HG03159 (cell line): Measurements from ENCODE around the gene ELOVL3.
"Not testable (repeated sequence)": the region's sequence is repeated elsewhere in the genome, so short reads cannot be mapped to it uniquely, and the experiment has no call there.

Experiments
- ATAC-seq: cut with Tn5 transposase; IDR thresholded peaks from one replicate; pipeline ENCODE4 v1.9.1; 2021; ENCODE audit warnings: mild to moderate bottlenecking, moderate library complexity; ENCODE audit not compliant: unreplicated experiment

The ELOVL3 gene, protein sequence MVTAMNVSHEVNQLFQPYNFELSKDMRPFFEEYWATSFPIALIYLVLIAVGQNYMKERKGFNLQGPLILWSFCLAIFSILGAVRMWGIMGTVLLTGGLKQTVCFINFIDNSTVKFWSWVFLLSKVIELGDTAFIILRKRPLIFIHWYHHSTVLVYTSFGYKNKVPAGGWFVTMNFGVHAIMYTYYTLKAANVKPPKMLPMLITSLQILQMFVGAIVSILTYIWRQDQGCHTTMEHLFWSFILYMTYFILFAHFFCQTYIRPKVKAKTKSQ

DNA sequence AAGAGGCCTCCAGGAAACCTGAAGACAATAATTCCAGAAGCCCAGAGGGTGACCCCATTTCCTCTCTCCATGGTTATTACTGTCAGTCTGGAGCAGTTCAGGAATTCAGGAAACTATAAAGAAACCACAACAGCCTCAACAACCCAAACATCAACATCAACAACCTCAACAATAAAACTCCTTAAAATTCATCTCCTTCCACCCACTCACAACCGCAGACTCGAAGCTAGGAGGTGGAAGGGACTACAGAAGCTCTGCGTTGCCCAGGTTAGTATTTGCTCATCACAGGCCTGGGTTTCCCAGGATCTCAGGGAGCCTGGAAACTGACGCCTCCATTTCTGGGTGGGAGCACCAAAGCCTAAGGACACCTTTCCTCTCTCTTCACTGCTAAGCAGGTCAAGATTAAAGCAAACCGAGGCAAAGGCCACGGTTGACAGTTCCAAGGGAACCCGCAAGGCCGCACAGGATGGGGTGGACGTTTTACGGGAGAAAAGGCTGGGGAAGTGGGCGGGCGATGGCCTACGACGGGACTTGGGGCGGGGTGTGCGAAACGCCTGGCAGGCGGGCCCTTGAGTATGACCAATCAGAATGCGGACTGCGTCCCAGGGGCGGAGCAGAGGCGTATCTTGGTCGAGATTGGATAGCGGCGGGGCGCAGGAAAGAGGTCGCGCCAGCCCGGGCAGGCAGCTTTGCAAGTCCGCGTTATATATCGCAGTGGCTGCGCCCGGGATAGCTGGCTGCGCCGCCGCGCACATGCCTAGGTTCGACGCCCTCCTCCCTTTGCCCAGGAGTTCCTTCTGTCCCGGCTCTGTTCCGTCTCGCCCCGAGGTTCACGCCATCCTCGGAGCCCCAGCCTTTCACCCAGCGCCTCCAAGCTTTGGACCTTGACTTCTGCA, at the start of gene ELOVL3:
ELOVL3 (plus strand) TSS at position 654 of the 896 bp plus-strand sequence. CDS start 250 bp downstream, outside the sequence.
- ATAC-seq = peak; percentile 91

DNA sequence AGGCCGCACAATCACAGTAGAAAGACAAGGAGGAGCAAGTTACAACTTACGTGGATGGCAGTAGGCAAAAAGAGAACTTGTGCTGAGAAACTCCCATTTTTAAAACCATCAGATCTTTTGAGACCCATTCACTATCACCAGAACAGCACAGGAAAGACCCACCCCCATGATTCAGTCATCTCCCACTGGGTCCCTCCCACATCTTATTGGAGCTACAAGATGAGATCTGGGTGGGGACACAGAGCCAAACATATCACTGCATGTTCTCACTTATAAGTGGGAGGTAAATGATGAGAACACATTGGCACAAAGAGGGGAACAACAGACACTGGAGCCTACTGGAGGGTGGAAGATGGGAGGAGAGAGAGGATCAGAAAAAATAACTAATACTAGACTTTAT, 41.5 kb upstream of the ELOVL3 start:
- ATAC-seq = no peak

DNA sequence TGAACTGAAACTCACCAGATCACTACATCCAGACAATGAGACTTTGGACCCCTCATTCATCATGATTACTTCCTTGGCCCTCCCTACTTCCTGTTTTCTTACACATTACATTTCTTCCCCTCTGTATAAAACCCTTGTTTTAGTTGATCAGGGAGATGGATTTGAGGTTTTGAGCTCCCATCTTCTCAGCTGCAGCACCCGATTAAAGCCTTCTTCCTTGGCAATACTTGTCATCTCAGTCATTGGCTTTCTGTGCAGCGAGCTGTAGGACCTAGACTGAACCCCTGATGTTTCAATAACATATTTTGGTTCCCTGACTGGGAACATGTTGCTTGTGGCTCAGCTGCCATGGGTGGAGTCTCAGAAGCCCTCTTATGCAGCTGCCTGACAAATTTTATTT, 40.8 kb upstream of the ELOVL3 start:
- no peak for ATAC-seq

DNA sequence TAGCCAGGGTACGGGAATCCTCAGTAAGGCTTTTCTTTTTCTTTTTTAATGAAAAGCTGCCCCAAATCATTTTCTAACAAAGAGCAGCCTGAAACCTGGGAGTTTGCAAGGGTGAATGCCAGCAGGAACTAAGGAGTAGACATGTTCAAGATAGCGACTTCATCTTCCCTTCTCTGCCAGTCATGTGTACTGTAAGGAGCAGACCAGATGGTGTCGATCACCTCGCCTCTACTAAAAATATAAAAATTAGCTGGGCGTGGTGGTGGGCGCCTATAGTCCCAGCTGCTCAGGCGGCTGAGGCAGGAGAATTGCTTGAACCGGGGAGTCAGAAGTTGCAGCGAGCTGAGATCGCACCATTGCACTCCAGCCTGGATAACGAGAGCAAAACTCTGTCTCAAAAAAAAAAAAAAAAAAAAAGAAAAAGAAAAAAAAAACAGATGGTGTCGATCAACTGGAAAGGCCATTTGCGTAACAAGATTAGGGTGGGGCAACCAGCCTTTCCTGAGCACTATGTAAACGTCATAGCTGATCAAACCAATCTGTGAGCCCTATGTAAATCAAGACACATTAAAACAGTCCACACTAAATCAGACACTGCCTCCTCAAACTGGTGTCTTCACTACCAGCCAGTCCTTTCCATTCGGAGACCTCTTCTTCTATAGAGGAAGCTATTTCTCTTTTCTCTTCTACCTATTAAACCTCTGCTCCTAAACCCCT, 40.1 kb upstream of the ELOVL3 start:
- no peak for ATAC-seq

DNA sequence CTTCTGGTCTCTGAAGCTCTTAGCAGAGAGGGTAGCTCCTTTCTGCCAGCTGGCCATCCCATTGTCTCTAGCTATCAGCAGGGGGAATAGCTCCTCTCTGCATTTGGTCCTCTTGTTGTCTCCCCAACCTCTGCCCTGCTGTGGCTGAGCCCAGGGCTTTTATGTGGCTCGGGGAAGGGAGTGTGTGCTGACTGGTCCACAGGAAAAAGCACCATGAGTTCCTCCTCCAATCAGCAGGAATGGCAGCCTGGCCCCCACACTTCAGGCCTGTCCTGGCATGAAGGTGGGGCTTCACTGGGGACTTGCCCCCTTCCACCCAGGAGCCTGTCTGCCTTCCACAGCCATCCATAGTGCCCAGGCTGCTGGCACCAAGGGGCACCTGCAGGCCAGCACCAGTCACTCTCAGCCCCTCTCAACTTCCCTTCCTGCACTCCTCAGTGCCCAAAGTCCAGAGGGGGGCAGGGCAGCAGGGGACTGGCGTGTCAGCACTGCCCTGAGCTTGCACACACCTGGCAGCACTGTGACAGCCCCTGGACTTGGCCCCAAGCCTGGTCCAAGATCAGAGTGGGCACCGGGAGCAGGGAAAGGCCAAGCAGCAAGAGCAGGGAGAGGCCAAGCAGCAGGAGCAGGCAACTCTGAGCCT, 37.7 kb upstream of the ELOVL3 start:
- no peak for ATAC-seq

DNA sequence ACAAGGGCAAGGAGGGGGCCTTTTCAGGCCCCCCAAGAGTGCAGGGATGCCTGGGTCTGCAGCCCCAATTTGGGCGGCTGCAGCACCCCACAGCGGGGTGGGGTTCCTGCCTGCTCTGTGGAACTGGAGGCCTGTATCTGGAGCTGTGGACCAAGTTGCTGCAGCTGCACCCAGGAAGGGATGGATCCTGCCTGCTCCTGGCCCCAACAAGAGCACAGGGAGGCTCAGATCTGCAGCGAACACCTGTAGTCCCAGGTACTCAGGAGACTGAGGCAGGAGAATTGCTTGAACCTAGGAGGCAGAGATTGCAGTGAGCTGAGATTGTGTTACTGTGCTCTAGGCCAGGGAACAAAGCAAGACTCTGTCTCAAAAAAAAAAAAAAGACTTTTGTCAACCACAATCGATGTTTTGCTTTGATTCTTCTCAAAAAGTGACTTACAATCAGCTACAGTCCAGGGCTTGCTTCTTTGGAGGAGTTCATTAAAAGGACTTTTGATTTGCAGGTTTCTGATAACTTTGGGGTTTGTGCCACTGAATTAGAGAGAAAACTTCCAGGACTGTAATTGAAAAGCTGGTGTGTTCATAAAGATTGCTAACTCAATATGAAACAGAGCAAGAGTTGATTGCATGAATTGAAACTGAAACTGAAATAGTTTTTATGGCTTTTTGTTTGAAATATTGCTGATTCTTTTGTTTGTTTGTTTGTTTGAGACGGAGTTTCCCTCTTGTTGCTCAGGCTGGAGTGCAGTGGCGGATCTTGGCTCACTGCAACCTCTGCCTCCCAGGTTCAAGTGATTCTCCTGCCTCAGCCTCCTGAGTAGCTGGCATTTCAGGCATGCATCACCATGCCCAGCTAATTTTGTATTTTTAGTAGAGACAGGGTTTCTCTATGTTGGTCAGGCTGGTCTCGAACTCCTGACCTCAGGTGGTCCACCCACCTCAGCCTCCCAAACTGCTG, 36.9 kb upstream of the ELOVL3 start:
- ATAC-seq = not testable (repeated sequence)

DNA sequence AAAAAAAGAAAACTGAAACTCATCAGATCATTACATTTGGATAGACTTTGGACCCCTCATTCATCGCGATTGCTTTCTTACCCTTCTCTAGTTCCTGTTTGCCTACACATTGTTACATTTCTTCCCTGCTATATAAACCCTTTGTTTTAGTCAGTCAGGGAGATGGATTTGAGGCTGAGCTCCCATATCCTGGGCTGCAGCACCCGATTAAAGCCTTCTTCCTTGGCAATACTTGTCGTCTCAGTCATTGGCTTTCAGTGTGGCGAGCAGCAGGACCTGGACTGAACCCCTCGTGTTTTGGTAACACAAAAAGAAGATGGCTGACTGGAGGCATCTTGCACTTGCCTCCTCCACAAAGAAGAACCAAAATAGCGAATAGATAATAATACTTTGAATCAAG, 34.1 kb upstream of the ELOVL3 start:
- no peak for ATAC-seq

DNA sequence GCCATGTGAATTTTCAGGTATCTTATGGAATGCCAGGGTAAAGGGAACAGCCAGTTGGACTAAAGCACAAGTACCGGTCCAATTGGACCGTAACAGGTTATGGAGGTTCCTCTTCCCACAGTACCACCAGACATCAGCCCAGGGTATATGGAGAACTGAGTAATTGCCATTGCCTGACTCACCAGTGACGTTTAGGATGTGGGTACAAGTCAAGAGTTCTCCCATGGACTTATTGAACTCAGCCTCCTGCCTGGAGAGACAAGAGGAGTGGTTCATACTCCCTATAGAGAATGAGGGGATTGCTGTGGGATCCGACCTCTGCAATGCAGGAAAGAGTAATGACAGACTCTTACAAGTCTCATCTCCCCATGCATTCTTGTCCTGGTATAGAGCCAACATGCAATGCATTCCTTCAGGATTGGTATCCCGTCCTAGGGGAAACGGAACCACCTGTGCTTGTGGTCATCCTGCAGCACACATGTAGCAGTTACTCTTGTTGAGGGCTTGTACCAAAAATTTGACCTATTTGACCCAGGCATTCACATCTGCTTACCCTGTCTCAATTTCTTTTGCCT, 30.7 kb upstream of the ELOVL3 start:
- no peak for ATAC-seq

DNA sequence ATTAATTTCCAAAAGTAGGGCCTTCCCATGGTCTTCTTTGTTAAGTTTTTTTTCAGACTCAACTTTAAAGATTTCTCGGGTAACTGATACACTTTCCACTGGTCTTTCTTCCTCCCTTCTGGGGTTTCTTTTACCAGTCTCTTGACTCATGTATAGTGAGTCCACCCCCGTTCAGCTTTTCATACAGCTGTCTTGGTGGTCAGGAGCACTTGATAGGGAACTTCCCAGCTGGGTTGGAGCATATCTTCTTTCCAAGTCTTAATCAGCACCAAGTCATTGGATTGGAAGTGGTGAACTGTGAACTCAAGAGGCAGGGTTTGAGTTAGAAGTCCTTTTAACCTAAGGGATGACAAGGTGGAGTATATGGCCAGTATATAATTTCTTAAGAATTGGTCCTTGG, 29.2 kb upstream of the ELOVL3 start:
- no peak for ATAC-seq

DNA sequence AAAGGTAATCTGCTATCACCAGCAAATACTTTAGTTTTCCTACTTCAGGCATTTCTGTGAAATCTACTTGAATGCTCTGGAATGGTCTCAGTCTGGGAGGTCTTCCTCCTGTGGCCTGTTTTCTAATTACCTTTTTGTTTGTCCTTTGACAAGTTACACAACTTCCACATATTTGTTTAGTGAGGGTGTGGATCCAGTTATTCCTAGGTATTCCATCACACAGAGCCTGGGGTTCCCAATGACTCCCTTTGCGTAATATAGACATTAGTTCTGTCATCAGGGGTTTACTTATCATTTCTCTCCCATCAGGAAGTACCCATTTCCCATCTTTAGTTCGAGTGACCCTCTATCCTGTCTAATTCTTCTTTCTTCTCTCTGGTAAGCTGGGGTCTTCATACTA, 28.1 kb upstream of the ELOVL3 start:
- no peak for ATAC-seq

DNA sequence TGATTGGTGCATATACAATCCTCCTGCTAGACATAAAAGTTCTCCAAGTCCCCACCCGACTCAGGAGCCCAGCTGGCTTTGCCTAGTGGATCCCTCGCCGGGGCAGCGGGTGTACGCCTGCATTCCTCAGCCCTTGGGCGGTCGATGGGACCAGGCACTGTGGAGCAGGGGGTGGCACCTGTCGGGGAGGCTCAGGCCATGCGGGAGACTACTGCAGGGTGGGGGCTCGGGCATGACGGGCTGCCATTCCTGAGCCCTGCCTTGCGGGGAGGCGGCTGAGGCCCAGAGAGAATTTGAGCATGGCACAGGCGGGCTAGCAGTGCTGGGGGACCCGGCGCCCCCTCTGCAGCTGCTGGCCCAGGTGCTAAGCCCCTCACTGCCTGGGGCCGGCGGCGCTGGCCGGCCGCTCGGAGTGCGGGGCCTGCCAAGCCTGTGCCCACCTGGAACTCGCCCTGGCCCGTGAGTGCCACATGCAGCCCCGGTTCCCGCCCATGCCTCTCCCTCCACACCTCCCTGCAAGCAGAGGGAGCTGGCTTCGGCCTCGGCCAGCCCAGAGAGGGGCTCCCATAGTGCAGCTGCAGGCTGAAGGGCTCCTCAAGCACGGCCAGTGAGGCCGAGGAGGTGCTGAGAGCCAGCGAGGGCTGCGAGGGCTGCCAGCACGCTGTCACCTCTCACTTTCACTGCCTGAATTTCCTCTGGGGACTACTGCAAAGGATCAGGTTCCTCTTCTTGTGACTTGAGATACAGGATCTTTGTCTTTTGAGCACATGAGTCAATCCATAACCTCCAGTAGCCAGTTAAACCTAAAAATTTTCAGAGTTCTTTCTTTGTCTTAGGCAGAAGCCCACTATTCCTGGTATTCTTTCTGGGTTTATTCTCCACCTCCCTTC, 25.1 kb upstream of the ELOVL3 start:
- no peak for ATAC-seq

DNA sequence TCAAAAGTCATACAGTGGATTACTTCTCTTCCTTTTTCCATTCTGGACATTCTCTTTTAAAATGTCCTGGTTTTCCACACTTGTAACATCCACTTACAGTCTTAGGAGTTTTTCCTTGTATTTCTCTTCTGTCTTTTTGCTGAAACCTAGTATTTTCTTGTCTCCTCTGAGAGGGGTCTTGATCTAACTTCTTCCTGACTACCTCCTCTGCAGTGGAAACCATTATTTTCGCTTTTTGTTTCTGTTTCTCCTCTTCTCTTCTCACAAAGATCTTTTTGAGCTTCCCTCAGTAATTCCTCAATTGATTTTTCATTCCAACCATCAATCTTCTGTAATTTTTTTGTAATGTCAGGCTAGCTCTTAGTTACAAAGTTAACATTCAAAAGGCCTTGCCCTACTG, 23.7 kb upstream of the ELOVL3 start:
- no peak for ATAC-seq

DNA sequence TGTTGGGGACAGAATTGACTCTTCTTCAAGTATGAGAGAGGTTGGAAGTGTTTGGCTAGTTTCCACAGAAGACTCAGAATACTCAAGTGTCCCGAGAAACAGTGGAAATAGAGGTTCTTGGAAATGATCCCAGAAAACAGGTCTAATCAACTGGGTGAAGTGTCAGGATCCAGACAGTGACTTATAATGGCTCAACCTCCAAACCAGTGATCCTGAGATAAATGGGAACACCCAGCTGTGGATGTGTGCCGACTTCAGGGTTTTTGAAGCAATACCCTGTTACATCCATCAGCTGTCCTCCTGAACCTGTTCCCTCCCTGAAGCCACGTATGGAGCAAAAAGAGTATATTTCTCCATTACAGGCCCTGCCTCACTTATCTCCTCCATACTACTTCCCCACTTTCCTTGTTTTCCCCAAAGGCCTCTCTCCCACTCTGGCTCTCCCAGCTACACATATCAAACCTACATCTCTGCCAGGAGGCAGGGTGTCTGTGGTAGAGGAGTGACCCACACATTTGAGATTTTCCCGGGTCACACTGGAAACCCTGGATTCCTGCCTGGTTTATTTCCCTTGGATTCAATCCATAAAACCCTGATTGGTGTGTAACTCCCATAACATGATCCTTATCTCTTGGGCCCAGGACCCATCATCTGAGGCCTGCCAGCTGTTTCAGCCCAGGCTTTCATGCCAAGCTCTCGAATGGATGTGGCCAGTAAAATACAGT, 17.6 kb upstream of the ELOVL3 start:
- no peak for ATAC-seq

DNA sequence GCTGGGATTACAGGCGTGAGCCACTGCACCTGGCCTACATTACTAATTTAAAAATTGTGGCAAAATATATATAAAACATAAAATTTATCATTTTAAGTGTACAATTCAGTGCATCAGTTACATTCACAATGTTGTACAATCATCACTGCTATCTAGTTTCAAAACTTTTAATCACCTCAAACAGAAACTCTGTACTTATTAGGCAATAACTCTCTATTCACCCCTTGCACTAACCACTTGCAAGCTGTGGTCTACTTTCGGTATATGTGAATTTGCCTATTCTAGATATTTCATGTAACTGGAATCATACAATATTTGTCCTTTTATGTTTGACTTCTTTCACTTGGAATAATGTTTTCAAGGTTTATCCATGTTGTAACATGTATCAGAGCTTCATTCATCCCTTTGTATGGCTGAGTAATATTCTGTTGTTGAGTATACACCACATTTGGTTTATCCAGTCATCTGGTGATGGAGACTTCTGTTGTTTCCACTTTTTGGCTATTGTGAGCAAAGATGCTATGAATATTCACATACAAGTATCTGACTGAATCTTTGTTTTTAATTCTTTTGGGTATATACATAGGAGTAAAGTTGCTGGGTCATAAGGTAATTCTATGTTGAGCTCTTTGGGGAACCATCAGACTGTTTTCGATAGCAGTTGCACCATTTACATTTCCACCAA, 14.3 kb upstream of the ELOVL3 start:
- ATAC-seq = no peak

DNA sequence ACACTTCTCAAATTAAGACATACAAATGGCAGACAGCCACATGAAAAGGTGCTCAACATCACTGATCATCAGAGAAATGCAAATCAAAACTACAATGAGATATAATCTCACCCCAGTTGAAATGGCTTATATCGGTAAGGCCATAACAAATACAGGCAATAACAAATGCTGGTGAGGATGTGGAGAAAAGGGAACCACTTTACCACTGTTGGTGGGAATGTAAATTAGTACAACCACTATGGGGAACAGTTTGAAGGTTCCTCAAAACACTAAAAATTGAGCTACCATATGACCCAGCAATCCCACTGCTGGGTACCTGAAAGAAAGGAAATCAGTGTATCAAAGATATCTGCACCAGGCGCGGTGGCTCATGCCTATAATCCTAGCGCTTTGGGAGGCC, 12.5 kb upstream of the ELOVL3 start:
- not testable (repeated sequence) for ATAC-seq

DNA sequence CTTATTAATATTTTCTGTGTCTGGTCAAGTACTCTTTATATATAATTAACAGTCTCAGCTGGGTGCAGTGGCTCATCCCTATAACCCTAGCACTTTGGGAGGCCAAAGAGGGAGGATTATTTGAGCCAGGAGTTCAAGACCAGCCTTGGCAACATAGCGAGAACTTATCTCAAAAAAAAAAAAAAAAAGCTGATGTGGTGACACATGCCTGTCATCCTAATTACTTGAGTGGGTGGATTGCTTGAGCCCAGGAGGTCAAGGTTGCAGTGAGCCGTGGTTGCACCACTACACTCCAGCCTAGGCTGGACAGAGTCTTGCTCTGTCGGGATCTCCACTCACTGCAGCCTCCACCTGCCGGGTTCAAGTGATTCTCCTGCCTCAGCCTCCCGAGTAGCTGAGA, 6.7 kb upstream of the ELOVL3 start:
- ATAC-seq = no peak

DNA sequence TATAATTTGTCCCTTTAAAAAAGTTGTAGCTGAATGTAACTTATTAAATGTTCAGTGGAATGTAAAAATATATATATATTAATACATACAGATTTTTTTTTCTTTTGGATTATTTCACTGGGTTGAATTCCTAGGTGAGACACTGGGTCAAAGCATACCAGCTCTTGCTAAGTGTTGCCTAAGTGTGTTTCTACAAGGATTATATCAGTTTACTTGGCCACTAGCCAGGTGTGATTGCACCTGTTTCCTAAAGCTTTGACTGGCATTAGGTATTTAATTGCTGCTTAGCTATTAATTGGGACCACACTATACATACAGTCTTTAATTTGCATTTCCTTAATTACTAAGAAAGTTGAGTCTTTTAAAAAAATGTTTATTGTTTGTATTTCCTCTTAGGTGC, 5.5 kb upstream of the ELOVL3 start:
- no peak for ATAC-seq
